ENCODE measurements around the gene CD247.

The CD247 gene

DNA sequence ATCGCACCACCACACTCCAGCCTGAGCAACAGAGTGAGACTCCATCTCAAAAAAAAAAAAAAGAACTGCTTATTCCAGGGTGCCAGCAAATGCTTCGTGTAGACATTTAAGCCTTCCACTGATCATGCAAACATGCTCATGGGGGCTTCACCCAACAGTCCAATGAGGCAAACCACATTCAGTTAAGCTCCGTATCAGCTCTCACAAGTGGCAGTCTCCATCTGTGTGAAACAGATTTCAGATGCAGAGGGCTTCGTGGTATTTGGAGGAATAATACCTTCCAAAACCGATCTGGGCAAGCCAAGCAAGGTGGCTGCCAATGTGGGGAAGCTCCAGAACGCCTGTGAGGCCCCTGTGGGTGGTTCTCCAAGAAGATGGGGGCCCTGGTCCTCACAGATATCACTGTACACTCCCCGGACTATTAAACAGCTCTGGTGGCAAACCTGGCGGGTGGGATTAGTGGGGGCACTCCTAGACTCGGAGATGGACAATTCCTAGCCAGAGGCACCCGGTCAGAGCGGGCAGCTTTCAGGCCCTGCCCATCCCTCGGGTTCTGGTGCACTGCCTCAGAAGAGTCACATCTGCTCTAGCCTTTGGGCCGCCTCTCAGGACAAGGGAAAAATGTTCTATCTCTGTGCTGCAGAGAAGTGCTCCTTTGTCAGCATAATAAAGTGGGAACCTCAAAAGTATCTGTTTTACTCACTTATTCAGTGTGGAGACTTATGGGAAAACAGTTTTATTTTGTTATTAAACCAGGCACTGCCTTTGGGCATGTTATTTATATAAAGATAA, 25.1 kb upstream of the CD247 start:
- Histone ChIP-seq H2AFZ (ENCODE audit: low read depth, low read length) (no peak overlapping the region), H3K4me1 (ENCODE audit: insufficient read depth, low read length) (no peaks in the 10 kb centered on the region), H3K4me2 (ENCODE audit: insufficient read depth, low read length) (no peak overlapping the region), H3K36me3 (ENCODE audit: insufficient read depth, low read length) (peaks cover 23% of the 10 kb centered on the region), H3K4me3 (ENCODE audit: low read depth in 1 of 2, low read length in 2 of 2) (no peak overlapping the region), H3K79me2 (ENCODE audit: insufficient read depth, low read length) (no peaks in the 10 kb centered on the region), H3K27ac (ENCODE audit: low read length) (no peak overlapping the region), H3K9ac (ENCODE audit: low read depth, low read length) (no peak overlapping the region), H3K27me3 (ENCODE audit: insufficient read depth, low read length, poor library complexity) (no peaks in the 10 kb centered on the region), H4K20me1 (ENCODE audit: insufficient read depth, low read length) (no peaks in the 10 kb centered on the region), H3K9me3 (ENCODE audit: insufficient read depth, low read length, severe bottlenecking) (no peaks in the 10 kb centered on the region)
- no peak for DNase-seq
- no peak for TF ChIP-seq EZH2 (IDR thresholded peaks at IDR 0.05; ENCODE audit: borderline replicate concordance, low read depth, low read length, severe bottlenecking)
- TF ChIP-seq, protein P1, sequence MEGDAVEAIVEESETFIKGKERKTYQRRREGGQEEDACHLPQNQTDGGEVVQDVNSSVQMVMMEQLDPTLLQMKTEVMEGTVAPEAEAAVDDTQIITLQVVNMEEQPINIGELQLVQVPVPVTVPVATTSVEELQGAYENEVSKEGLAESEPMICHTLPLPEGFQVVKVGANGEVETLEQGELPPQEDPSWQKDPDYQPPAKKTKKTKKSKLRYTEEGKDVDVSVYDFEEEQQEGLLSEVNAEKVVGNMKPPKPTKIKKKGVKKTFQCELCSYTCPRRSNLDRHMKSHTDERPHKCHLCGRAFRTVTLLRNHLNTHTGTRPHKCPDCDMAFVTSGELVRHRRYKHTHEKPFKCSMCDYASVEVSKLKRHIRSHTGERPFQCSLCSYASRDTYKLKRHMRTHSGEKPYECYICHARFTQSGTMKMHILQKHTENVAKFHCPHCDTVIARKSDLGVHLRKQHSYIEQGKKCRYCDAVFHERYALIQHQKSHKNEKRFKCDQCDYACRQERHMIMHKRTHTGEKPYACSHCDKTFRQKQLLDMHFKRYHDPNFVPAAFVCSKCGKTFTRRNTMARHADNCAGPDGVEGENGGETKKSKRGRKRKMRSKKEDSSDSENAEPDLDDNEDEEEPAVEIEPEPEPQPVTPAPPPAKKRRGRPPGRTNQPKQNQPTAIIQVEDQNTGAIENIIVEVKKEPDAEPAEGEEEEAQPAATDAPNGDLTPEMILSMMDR (IDR thresholded peaks at IDR 0.05; ENCODE audit: borderline replicate concordance, extremely low read depth, low read length, poor library complexity, severe bottlenecking), result no peak
- no peak for ATAC-seq (ENCODE audit: insufficient read depth, low read depth)

DNA sequence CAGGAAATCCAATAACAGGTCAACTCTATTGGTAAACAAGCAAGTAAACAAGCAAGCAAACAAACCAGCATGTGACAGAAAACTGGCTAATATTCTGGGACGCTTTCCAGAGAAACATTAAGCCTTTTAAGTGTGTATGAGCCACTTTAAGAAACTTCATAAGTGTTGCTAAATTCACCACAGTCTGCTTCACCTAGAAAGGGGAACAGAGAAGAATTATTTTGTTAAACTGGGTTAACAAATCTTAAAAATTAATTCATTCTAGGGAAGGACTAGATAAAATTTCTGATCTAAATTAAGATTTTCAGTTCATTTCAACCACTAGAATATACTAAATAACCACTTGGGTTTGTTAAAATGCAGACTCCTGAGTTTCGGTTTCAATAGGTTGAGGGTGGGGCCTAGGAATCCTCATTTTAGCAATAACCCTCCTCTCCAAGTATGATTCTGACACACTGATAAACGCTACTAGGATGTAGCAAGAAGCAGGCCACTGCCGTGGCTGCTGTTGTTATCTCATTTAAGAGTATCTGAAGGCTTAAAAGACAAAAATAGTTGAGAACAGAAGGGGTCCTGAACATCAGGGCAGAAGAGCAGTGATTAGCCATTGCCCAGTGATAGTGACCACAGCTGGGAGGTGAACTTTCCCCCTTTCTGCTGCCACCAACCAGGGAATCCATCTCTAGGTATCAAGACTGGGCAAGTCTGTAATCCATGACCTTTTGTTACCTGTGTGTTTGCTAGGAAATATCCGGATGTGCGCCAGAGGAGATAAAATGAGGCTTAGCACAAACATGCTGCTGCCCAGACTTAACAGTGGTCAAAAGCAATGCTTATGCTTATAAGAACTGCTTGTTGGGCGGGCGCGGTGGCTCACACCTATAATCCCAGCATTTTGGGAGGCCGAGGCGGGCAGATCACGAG, 24.0 kb upstream of the CD247 start:
- Histone ChIP-seq H3K4me3 (ENCODE audit: low read depth in 1 of 2, low read length in 2 of 2) (no peak overlapping the region), H3K4me2 (ENCODE audit: insufficient read depth, low read length) (no peak overlapping the region), H2AFZ (ENCODE audit: low read depth, low read length) (no peak overlapping the region), H4K20me1 (ENCODE audit: insufficient read depth, low read length) (no peaks in the 10 kb centered on the region), H3K9ac (ENCODE audit: low read depth, low read length) (no peak overlapping the region), H3K4me1 (ENCODE audit: insufficient read depth, low read length) (no peaks in the 10 kb centered on the region), H3K79me2 (ENCODE audit: insufficient read depth, low read length) (no peaks in the 10 kb centered on the region), H3K27me3 (ENCODE audit: insufficient read depth, low read length, poor library complexity) (no peaks in the 10 kb centered on the region), H3K9me3 (ENCODE audit: insufficient read depth, low read length, severe bottlenecking) (no peaks in the 10 kb centered on the region), H3K36me3 (ENCODE audit: insufficient read depth, low read length) (peaks cover 23% of the 10 kb centered on the region), H3K27ac (ENCODE audit: low read length) (no peak overlapping the region)
- no peak for ATAC-seq (ENCODE audit: insufficient read depth, low read depth)
- no peak for TF ChIP-seq EZH2 (IDR thresholded peaks at IDR 0.05; ENCODE audit: borderline replicate concordance, low read depth, low read length, severe bottlenecking)
- TF ChIP-seq, protein P1 (IDR thresholded peaks at IDR 0.05; ENCODE audit: borderline replicate concordance, extremely low read depth, low read length, poor library complexity, severe bottlenecking), result no peak
- no peak for DNase-seq

DNA sequence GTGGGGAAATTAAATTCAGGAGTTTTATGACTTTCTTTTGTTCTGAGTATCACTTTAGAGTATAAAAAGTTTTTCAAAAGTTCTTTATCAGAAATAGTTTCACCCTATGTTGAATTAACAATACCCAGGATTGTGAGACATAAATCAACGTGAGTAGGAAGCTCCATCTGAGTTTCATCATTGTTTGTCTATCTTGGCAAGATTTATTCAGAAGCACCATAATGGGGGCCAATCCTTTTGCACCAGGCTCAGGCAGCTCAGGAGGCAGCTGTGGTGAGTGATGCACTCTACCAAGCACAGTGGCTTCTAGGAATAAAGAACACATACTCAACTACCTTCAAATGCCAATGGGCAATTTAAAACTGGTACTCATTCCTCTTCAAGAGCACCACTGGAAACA, 23.3 kb upstream of the CD247 start:
- Histone ChIP-seq H3K79me2 (ENCODE audit: insufficient read depth, low read length) (no peaks in the 10 kb centered on the region), H3K27ac (ENCODE audit: low read length) (no peak overlapping the region), H3K9ac (ENCODE audit: low read depth, low read length) (no peak overlapping the region), H2AFZ (ENCODE audit: low read depth, low read length) (no peak overlapping the region), H3K4me1 (ENCODE audit: insufficient read depth, low read length) (no peaks in the 10 kb centered on the region), H3K9me3 (ENCODE audit: insufficient read depth, low read length, severe bottlenecking) (no peaks in the 10 kb centered on the region), H3K36me3 (ENCODE audit: insufficient read depth, low read length) (peaks cover 17% of the 10 kb centered on the region), H3K4me3 (ENCODE audit: low read depth in 1 of 2, low read length in 2 of 2) (no peak overlapping the region), H3K27me3 (ENCODE audit: insufficient read depth, low read length, poor library complexity) (no peaks in the 10 kb centered on the region), H4K20me1 (ENCODE audit: insufficient read depth, low read length) (no peaks in the 10 kb centered on the region), H3K4me2 (ENCODE audit: insufficient read depth, low read length) (no peak overlapping the region)
- TF ChIP-seq EZH2 (IDR thresholded peaks at IDR 0.05; ENCODE audit: borderline replicate concordance, low read depth, low read length, severe bottlenecking), result no peak
- TF ChIP-seq, protein P1 (IDR thresholded peaks at IDR 0.05; ENCODE audit: borderline replicate concordance, extremely low read depth, low read length, poor library complexity, severe bottlenecking), result no peak
- DNase-seq, result no peak
- no peak for ATAC-seq (ENCODE audit: insufficient read depth, low read depth)
